Measurements from ENCODE around the gene PNKP.

GRCh38 chr19:49832556-49832955 lies 34.8 kb downstream of the PNKP start:
- no peak for TF ChIP-seq WT1 (tag by site-specific recombination; IDR thresholded peaks at IDR 0.05)
- TF ChIP-seq CTCF (tag by site-specific recombination; IDR thresholded peaks at IDR 0.05) = no peak
- TF ChIP-seq ZNF335 (tag by site-specific recombination; conservative IDR thresholded peaks at IDR 0.05) = no peak
- no peak for TF ChIP-seq ZSCAN30 (tag by site-specific recombination; IDR thresholded peaks at IDR 0.05)
- TF ChIP-seq, protein P1, sequence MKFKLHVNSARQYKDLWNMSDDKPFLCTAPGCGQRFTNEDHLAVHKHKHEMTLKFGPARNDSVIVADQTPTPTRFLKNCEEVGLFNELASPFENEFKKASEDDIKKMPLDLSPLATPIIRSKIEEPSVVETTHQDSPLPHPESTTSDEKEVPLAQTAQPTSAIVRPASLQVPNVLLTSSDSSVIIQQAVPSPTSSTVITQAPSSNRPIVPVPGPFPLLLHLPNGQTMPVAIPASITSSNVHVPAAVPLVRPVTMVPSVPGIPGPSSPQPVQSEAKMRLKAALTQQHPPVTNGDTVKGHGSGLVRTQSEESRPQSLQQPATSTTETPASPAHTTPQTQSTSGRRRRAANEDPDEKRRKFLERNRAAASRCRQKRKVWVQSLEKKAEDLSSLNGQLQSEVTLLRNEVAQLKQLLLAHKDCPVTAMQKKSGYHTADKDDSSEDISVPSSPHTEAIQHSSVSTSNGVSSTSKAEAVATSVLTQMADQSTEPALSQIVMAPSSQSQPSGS (tag by site-specific recombination; IDR thresholded peaks at IDR 0.05; ENCODE audit: low read depth) = no peak
- TF ChIP-seq, protein P2, sequence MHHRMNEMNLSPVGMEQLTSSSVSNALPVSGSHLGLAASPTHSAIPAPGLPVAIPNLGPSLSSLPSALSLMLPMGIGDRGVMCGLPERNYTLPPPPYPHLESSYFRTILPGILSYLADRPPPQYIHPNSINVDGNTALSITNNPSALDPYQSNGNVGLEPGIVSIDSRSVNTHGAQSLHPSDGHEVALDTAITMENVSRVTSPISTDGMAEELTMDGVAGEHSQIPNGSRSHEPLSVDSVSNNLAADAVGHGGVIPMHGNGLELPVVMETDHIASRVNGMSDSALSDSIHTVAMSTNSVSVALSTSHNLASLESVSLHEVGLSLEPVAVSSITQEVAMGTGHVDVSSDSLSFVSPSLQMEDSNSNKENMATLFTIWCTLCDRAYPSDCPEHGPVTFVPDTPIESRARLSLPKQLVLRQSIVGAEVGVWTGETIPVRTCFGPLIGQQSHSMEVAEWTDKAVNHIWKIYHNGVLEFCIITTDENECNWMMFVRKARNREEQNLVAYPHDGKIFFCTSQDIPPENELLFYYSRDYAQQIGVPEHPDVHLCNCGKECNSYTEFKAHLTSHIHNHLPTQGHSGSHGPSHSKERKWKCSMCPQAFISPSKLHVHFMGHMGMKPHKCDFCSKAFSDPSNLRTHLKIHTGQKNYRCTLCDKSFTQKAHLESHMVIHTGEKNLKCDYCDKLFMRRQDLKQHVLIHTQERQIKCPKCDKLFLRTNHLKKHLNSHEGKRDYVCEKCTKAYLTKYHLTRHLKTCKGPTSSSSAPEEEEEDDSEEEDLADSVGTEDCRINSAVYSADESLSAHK (tag by site-specific recombination; IDR thresholded peaks at IDR 0.05) = no peak
- TF ChIP-seq, protein P3, sequence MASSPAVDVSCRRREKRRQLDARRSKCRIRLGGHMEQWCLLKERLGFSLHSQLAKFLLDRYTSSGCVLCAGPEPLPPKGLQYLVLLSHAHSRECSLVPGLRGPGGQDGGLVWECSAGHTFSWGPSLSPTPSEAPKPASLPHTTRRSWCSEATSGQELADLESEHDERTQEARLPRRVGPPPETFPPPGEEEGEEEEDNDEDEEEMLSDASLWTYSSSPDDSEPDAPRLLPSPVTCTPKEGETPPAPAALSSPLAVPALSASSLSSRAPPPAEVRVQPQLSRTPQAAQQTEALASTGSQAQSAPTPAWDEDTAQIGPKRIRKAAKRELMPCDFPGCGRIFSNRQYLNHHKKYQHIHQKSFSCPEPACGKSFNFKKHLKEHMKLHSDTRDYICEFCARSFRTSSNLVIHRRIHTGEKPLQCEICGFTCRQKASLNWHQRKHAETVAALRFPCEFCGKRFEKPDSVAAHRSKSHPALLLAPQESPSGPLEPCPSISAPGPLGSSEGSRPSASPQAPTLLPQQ (tag by site-specific recombination; IDR thresholded peaks at IDR 0.05) = no peak
- TF ChIP-seq MZF1 (tag by site-specific recombination; IDR thresholded peaks at IDR 0.05; ENCODE audit: borderline replicate concordance) = no peak
- TF ChIP-seq ZNF16 (tag by site-specific recombination; IDR thresholded peaks at IDR 0.05; ENCODE audit: low read depth) = no peak
- no peak for TF ChIP-seq ZNF221 (tag by site-specific recombination; IDR thresholded peaks at IDR 0.05; ENCODE audit: borderline replicate concordance)
- TF ChIP-seq ZNF274 (IDR thresholded peaks at IDR 0.05; ENCODE audit: low read length) = no peak
- TF ChIP-seq ZNF274 (tag by site-specific recombination; IDR thresholded peaks at IDR 0.05; ENCODE audit: borderline replicate concordance) = no peak
- TF ChIP-seq ZNF394 (tag by site-specific recombination; IDR thresholded peaks at IDR 0.05; ENCODE audit: borderline replicate concordance) = no peak
- TF ChIP-seq TCF7L2 (IDR thresholded peaks at IDR 0.05; ENCODE audit: borderline replicate concordance, low read depth, low read length) = no peak

Measured in HEK293 (cell line).